A204.1 (cell line): Measurements from ENCODE around the gene SPRED1.

Experiments
- FAIRE-seq: peaks from 2 replicates; lab custom pipeline; 2012; peaks lifted over from hg19 to GRCh38; lab: Jason Lieb, UNC

SPRED1 gene

DNA sequence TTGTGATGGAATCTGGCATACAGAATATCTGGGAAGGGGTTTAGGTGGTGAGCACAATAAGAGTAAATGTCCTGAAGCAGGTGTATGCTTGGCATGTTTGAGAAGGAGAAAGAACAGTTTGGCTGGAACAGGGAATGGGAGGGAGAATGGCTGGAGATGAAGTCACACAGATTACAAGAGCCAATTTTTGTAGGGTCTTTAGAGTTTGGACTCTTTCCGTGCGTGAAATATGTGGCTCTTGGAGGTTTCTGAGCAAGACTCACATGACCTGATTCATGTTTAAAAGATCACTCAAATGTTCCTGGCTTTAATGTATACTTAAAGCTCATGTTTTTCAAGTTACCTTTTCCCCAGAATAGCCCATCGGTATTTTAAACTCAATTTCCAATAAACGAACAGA is 32.8 kb downstream of the SPRED1 start:
- no peak for FAIRE-seq

DNA sequence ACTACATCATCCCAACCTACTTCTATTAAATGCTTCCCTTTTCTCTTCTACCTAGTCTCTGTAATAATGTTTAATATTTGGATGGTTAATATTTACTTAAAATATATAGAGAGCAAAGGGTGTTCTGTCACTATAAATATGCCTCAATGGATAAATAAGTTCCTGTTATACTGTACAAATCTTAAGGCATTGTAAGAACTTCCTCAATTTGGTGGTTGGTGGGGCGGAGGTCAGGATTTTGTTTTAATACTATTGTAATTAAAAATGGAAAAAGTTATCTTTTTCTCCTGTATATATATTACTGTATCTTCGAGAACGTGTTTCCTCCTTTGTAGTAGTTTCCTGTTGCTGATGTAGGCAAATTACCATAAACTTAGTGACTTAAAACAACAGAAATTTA is 41.5 kb downstream of the SPRED1 start:
- FAIRE-seq: no peak

DNA sequence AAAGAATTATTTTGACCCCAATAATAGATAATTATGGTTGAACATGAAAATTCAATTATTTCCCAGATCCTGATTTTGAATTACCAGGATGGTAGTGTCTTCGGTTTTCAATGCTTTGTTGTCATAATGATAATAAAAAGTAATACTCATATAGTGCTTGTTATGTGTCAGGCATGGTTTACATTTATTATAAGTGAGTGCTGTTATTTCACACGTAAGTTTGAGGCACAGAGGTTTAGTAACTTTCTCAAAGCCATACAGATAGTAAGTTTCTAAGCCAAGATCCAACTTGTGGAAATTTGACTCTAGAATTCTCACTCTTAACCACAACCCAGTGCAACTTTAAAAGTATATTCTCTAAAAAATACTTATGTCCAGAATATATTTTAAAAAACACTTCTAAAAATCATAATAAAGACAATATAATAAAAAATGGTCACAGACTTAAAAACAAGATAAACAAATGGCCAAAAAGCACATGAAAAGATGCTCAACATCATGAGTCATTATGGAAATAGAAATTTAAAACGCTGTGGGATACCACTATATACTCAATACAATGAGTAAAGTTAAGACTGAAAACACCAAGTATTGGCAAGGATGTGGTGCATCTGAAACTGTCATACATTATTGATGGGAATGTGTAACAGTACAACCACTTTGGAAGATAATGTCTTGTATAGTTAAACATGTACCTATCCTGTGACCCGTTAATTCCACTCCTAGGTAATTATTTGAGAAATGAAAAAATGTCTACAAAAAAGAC is 45.2 kb downstream of the SPRED1 start:
- FAIRE-seq: no peak

DNA sequence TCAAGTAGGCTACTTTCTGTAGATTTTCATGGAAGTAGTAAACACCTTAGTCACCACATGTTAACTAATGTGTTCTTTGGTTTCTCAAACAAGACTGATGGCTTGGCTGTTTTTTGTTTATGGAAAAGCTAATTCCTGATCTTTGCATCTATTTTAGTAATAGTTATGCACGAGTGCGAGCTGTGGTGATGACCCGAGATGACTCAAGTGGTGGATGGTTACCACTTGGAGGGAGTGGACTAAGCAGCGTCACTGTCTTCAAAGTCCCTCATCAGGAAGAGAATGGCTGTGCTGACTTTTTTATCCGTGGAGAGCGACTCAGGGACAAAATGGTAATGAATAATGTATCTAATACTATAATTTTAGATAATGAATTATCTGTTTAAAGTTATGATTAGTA is 46.6 kb downstream of the SPRED1 start:
- no peak for FAIRE-seq

DNA sequence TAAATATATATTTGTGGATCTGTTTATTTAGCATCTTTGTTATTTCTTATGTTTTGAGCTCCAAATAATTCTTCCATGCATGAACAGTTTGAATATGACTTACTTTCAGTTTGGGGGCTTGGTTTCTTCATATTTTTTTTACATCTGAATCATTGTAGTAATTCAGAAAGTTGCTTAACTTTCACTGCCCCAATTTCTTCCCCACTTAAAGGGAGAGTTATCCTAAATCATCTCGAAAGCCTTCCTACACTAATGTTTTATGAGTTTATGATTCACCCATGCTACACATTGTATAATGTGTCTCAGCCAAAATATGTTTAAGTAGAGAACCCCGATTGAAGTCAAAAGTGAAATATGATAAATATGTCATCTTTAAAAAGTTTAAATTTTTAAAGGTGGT is 47.8 kb downstream of the SPRED1 start:
- FAIRE-seq: no peak

DNA sequence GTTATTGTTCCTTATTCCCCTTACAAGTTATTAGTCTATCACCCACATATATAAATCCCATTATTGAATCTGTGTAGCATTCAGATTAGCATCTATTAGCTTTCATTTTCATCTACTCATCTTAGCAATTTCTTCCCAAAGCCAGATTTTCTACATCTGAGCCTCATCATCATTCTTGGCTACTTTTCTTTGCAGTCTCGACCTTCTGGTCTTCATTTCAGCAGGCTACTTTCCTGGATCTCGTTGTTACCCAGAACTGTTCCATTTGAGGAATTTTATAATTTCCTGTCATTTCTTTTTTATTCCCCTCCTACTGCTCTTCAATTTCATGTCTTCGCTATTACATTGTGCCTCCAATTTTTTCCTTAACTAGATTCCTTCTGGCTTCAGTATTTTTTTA is 51.8 kb downstream of the SPRED1 start:
- no peak for FAIRE-seq

DNA sequence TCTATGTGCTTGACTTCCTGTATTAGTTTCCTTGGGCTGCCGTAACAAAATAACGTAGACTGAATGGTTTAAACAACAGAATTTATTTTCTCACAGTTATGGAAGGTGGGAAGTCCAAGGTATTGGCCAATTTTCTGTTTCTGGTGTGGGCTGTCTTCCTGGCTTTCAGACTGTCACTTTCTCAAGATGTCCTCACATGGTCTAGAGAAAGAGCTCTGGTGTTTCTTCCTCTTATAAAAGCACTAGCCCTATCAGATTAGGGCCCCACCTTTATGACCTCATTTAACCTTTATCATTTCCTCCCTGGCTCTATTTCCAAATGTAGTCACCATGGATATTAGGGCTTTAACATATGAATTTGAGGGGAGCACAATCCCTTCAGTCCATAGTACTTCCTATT is 54.6 kb downstream of the SPRED1 start:
- no peak for FAIRE-seq

DNA sequence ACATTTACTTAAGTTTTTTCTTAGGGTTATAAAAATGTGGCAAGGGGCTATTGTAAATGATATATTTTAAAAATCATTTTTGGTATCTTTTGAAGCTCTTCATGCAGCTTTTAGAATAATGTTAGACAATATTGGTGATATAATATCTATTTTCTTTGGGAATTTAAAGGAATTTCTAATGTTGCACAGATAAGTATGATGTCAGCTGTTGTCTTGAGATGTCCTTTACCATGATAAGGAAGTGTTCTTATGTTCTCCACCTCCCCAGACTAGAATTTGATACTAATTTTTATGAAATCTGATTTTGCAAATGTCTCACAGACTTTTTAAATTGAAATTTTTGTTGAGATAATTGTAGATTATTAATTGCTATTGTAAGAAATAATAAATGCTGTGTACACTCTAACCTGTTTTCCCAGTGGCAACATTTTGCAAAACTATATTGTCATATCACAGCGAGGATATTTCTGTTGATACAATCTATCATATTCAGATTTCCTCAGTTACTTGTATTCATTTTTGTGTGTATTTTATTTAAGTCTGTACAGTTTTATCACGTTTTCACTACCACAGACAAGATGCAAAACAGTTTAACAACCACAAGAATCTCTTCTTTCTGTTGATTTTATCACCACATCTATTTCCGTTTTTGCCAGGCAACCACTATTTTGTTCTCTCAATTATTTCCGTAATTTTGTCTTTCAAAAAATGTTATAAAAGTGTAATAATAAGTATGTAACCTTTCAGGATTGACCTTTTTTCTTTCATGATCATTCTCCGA is 55.4 kb downstream of the SPRED1 start:
- no peak for FAIRE-seq

DNA sequence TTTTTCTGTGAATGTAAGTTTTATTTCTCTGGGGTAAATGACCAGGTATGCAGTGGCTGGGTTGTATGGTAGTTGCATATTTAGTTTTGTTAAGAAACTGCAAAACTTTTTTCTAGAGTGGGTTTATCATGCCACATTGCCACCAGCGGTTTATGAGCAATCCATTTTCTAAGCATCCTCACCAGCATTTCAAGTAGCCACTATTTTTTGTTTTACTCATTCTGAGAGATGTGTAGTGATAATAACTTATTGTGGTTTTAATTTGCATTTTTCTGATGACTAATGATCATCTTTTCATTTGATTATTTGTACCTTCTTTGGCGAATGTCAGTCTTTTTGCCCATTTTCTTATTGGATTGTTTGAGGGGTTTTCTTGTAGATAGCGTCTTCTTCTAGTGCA is 56.2 kb downstream of the SPRED1 start:
- no peak for FAIRE-seq

DNA sequence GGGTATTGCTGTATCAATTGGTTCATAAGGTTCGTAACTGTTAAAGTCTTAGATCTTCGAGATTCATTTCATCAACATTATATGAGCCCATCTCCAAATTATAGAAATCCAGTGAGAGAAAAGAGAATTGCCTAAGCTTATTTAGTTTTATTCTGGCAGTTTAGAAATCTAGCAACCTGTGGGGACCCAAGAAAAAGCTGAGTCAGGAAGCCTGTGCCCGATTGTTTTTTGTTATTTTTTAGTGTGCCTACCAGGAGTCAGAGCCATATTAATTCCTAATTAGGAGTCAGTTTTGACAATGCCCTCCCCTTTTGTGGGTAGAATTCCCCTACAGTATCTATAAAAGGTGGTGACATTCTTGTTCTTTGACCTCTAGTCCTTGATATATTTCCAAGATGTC is 59.6 kb downstream of the SPRED1 start:
- no peak for FAIRE-seq

DNA sequence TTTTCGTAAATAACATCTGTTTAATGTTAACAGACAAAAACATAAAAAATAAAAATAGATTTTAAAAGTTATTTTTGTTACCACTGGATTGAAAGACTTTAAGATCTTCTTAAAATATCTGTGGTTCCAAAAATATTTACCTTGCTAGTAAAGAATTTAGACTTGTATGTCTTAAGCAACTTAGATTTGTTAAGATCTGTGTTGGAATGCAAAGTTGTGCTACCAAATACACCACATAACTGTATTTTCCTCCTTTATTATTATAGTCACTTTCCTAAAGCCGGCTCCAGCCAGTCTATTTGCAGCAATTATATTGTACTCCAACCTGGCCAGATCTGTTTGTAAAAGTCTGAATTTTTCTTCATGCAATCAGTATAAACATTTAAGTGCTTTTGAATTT is 63.7 kb downstream of the SPRED1 start:
- peak; percentile 68 for FAIRE-seq

DNA sequence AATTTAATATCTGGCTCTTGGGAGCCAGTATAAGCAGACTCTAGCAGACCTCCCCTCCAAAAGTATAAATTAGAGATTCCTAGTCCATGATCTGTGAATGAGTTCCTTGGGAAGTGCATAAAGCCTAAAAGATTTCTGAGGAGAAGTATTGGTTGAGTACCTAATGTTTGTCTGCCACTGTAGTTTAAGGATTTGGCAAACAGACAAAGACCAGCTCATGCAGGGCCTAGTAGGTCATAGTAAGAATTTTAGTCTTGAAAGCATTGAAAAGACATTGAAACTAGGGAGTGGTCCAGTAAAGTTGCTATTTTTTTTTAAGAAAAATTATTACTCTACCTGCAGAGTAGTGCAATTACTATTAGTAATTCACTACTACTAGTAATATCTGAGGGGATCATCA is 67.5 kb downstream of the SPRED1 start:
- no peak for FAIRE-seq

DNA sequence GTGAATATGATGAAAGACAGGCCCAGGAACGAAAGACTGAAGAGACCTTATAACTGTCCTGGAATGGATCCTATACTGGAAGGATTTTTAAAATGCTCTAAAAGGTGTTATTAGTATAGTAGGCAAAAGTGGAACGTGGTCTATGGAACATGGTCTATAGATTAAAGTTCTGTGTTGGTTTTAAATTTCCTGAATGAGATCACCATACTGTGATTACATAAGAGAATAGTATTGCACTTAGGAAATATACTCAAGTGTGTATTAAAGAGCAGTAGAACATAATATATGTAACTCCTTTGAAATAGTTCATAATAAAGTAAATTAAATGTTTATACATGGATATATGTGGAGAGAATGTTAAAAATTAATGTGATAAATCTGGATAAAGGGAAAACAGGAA is 68.2 kb downstream of the SPRED1 start:
- peak; percentile 64 for FAIRE-seq

DNA sequence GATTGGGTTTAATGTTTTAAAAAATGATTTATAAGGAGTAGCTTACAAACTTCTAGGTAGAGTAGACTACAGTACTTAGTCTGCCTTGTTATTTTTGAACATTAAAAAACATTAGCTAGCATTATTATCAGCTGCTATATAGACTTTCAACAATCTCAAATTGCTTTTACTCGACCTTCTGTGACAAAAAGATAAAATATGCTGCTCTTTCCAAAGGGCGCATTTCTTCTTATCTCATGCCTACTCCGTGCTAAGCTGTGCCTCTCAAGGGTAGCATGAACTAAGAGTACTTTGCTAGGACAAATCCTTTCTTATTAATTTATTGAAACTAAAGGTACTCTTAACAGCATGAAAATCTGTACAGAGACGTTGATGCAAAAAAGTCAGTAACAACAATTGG is 71.3 kb downstream of the SPRED1 start:
- no peak for FAIRE-seq

DNA sequence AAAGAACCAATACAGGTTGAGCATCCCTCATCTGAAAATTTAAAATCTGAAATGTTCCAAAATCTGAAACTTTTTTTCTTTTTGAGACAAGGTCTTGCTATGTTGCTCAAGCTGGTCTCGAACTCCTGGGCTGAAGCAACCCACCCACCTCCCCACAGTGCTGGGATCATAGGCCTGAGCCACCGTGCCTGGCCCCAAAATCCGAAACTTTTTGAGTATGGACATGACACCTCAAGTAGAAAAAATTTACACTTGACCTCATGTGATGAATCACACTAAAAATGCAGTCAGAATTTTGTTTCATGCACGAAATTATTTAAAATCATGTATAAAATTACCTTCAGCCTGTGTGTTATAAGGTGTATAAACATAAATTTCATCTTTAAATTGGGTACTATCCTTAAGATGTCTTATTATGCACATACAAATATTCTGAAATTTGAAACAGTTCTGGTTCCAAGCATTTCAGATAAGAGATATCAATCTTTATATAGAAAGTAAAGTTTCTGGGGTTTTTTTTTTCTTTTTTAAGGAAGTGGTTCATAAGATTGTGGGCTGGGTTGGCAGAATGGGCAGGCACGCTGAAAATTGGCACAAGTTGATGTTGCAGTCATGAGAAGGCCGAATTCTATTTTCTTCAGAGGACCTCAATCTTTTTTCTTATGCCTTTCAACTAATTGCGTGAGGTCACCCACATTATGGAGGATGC is 72.5 kb downstream of the SPRED1 start:
- no peak for FAIRE-seq

DNA sequence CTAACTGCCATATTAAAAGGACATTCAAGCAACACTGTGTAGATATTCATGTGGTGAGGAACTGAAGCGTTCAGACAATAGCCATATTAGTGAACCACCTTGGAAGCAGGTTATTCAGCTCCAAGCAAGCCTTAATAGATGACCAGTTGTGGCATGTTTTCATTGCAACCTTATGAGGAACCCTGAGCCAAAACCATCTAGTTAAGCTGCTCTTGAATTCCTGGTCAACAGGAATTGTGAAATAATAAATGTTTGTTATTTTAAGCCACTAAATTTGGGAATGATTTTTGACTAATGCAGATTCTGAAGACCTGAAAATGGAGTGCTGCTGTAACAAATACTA is 73.0 kb downstream of the SPRED1 start:
- FAIRE-seq: no peak

DNA sequence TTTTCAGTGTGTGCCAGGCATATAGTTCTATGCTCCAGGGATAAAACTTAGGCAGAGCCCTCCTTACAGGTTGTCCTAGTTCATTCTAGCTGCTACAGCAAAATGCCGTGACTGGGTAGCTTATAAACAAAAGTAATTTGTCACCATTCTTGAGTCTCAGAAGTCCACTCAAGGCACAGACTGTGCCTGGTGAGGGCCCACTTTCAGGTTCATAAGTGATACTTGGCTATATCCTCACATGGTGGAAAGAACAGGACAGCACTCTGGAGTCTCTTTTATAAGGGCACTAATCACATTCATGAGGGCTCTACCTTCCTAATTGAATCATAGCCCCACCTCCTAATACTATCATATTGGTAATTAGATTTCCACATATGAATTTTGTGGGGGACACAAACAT is 80.1 kb downstream of the SPRED1 start:
- no peak for FAIRE-seq

DNA sequence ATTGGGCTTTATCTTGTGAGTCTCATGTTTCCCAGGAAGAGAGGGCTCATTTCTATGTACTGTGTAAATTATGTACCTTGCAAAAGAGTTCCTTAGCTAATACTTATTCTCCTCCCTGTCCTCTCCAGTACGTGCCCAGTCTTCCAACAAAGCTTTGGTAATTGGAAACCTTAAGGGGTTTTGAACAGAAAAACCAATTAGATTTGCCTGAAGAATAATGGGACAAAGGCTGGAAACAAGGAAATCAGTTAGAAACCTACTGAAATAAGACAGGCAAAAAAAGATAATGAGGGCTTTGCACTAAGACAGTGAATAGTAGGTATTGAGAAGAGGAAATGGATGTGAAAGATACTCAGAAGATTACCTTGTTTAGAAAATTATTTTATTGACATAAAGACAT is 82.5 kb downstream of the SPRED1 start:
- FAIRE-seq: no peak

DNA sequence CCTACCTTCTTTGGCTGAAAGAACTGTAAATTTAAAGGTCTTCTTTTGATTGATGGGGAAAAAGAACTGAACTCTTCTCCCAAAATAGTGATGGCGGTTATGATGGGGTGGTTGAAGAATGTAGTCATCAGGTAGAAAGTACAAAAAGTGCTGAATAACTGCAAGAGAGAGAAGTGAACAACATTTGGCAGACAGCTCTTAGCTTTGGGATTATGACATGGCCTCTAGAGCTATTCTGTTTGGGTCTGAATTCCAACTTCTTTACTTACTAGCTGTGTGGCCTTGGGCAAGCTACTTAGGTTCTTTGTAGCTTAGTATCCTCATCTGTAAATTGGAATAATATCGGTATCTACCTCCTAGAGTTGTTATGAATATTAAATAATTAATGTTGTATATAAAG is 91.7 kb downstream of the SPRED1 start:
- FAIRE-seq: no peak

DNA sequence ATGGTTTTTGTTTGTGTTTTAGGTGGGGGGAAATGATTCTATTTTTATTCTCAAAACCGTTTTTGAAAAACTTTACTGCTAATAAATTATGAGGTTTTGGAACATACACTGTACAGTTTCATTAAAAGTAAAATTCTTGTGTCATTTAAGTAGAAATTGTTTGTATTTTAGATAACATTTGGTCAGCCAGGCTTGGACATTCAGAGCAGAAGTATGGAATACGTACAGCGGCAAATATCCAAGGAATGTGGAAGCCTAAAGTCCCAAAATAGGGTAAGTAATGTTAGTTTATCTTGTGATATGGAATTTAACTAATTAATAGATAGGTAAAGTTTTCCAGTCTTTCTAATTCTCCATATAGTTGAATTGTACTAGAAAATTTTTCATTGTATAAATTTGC is 96.6 kb downstream of the SPRED1 start:
- peak; percentile 11 for FAIRE-seq

DNA sequence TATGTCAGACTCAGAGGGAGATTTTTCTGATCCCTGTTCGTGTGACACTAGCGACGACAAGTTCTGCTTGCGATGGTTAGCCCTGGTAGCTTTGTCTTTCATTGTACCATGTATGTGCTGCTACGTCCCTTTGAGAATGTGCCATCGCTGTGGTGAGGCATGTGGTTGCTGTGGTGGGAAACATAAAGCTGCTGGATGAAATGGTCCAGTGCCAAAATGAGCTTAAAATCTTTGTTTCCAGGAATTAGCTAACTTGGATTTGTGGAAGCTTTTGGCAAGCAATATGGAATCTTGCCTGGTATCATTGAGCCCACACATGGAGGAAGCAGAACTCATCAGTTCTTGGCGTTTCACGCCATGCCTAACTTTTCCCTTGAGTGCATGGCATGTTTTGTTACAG is 98.8 kb downstream of the SPRED1 start:
- FAIRE-seq: no peak

DNA sequence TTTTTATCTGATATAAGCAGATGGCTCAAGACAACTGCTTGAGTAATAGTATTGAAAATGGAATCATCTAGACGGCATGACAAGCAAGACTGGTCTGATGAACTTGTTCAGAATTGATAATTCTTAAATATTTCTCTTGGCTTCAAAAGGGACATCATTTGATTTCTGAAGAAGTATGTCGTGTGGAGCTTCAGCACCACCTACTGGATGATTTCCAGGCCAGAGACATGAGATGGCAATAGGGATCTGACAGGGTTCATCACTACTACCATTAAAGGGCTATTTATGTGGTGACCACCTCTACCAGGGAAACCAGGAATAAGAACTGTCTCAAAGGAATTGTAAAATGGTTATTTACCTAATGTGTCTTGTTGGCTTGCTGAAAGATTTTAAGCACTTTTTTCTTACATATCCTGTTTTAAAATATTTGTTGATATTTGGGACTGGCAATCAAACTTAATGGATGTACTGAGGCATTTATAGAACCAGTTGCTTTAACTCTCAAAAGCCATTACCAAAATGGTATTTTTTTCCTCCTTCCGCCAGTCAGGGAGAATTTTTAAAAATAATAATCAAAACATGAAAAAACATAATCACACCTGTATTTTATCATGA is 101.8 kb downstream of the SPRED1 start:
- FAIRE-seq: peak; percentile 91

DNA sequence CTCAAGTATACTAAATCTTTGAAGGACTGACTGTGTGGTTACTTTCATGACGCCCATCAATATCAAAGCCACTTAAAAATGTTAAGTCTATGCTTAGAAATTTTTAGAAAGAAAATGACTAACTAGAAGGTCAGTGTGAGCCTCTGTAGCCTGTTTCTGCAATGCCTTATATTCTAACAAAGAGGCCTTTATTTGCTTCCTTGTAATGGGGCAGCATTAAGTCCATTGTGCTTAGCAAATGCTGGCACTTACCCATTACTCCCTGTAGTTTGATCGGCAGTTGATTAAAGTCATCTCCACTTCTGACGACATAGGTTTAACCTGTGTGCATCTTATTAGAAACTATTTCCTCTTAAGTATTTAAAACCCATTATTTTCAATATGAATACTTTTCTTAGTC is 109.7 kb downstream of the SPRED1 start:
- no peak for FAIRE-seq
